ENCODE data around the gene MT1B. TPM values are rescaled to one million over a fixed set of nuclear protein-coding genes. Genes with fewer than 3 reads are reported as not detected.

MT1B gene
- total RNA-seq, 1 experiment from 2014 or later = not detected

GRCh38 chr16:56629531-56629930, 22.2 kb upstream of the MT1B start:
- intact Hi-C loops (cut with micrococcal nuclease) = loop anchor here (5.0 kb wide), 1 partner anchor 53 kb away; the partner anchor contains the start of gene MT1X
- Histone ChIP-seq H3K9ac (ENCODE audit: low read length) (no peak overlapping the region), H3K27ac (ENCODE audit: low read depth, low read length) (no peak overlapping the region), H3K4me3 (replicated peaks in 1 of 2; ENCODE audit: low read depth in 1 of 2, low read length in 2 of 2) (no peak overlapping the region), H3K9me2 (ENCODE audit: insufficient read depth) (no peaks in the 10 kb centered on the region), H4K20me1 (ENCODE audit: insufficient read depth) (no peaks in the 10 kb centered on the region), H3K79me2 (ENCODE audit: insufficient read depth, low read length) (peaks cover 12% of the 10 kb centered on the region), H3K4me1 (ENCODE audit: control insufficient read depth in 1 of 2, insufficient read depth in 2 of 2, low read length in 2 of 2) (peaks cover 9 to 46% of the 10 kb centered on the region in 2 experiments), H3K36me3 (ENCODE audit: control insufficient read depth in 1 of 2, insufficient read depth in 2 of 2, low read length in 2 of 2) (no peaks in the 10 kb centered on the region), H2AFZ (ENCODE audit: low read depth, low read length, poor library complexity, severe bottlenecking) (no peak overlapping the region), H3K27me3 (ENCODE audit: insufficient read depth, low read length) (no peaks in the 10 kb centered on the region), H3K9me3 (ENCODE audit: control insufficient read depth in 1 of 2, insufficient read depth in 1 of 2, low read depth in 1 of 2, low read length in 2 of 2) (no peaks in the 10 kb centered on the region), H3K4me2 (ENCODE audit: low read length) (no peak overlapping the region)
- no peak for ATAC-seq
- no TSS peak for BruUV-seq (replicated peaks)
- TF ChIP-seq POLR2A (IDR thresholded peaks at IDR 0.05; ENCODE audit: borderline replicate concordance, extremely low read depth, insufficient read depth, insufficient read length) (no peak), YY1 (IDR thresholded peaks at IDR 0.05; ENCODE audit: extremely low read depth, insufficient replicate concordance, low read depth, low read length) (no peak)
- no peak for DNase-seq (ENCODE audit: low read depth, low spot score)
- ChIA-PET CTCF (interaction anchor here (1.0 to 2.1 kb wide), 3 partner anchors 13 to 29 kb away, joined by 3 to 11 read pairs (median 3); partner anchors contain the start of gene MT2A), POLR2A (interaction anchor here (1.5 to 9.4 kb wide), 2 partner anchors 14 to 19 kb away, joined by 6 to 344 read pairs; partner anchors contain the start of gene MT2A), RAD21 (ENCODE audit: low non-redundant PET in 1 of 2, low total read pairs in 2 of 2, uncharacterized antibody in 2 of 2, unreplicated experiment in 2 of 2) (no interaction called here)

- H3K9me3 ChIP-seq (ENCODE audit: control insufficient read depth in 1 of 2, insufficient read depth in 1 of 2, low read depth in 1 of 2, low read length in 2 of 2) = no peaks in the 10 kb centered on the region
- H3K27me3 ChIP-seq (ENCODE audit: insufficient read depth, low read length) = no peaks in the 10 kb centered on the region
- TF ChIP-seq EGR1 (IDR thresholded peaks at IDR 0.05; ENCODE audit: low read depth) = no peak
- no peak for TF ChIP-seq SIN3A (IDR thresholded peaks at IDR 0.05; ENCODE audit: low read depth)
- TF ChIP-seq, protein P1, sequence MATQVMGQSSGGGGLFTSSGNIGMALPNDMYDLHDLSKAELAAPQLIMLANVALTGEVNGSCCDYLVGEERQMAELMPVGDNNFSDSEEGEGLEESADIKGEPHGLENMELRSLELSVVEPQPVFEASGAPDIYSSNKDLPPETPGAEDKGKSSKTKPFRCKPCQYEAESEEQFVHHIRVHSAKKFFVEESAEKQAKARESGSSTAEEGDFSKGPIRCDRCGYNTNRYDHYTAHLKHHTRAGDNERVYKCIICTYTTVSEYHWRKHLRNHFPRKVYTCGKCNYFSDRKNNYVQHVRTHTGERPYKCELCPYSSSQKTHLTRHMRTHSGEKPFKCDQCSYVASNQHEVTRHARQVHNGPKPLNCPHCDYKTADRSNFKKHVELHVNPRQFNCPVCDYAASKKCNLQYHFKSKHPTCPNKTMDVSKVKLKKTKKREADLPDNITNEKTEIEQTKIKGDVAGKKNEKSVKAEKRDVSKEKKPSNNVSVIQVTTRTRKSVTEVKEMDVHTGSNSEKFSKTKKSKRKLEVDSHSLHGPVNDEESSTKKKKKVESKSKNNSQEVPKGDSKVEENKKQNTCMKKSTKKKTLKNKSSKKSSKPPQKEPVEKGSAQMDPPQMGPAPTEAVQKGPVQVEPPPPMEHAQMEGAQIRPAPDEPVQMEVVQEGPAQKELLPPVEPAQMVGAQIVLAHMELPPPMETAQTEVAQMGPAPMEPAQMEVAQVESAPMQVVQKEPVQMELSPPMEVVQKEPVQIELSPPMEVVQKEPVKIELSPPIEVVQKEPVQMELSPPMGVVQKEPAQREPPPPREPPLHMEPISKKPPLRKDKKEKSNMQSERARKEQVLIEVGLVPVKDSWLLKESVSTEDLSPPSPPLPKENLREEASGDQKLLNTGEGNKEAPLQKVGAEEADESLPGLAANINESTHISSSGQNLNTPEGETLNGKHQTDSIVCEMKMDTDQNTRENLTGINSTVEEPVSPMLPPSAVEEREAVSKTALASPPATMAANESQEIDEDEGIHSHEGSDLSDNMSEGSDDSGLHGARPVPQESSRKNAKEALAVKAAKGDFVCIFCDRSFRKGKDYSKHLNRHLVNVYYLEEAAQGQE (IDR thresholded peaks at IDR 0.05; ENCODE audit: low read depth) = no peak
- TF ChIP-seq ELF1 (IDR thresholded peaks at IDR 0.05; ENCODE audit: borderline replicate concordance, low read depth) = no peak
- TF ChIP-seq TCF7L2 (IDR thresholded peaks at IDR 0.05; ENCODE audit: borderline replicate concordance, extremely low read depth, insufficient read depth, insufficient read length) = no peak
- no peak for TF ChIP-seq JUND (IDR thresholded peaks at IDR 0.05)
- no peak for TF ChIP-seq SRF (IDR thresholded peaks at IDR 0.05; ENCODE audit: low read depth)
- no peak for TF ChIP-seq ZNF274 (IDR thresholded peaks at IDR 0.05; ENCODE audit: low read depth, low read length)
- TF ChIP-seq POLR2AphosphoS5 (IDR thresholded peaks at IDR 0.05; ENCODE audit: low read depth, low read length) = no peak
- no peak for TF ChIP-seq ATF3 (IDR thresholded peaks at IDR 0.05)
- no peak for TF ChIP-seq MAX (IDR thresholded peaks at IDR 0.05)
- TF ChIP-seq ZFX (IDR thresholded peaks at IDR 0.05) = no peak
- no peak for TF ChIP-seq CEBPB (IDR thresholded peaks at IDR 0.05; ENCODE audit: low read depth)
- no peak for TF ChIP-seq ZBTB33 (IDR thresholded peaks at IDR 0.05; ENCODE audit: extremely low read depth, insufficient replicate concordance, low read length)
These were observed 21.6 kb upstream of the MT1B start for GRCh38 chr16:56630134-56630533.

More at GRCh38 chr16:56630134-56630533, 21.6 kb upstream of the MT1B start:
- Histone ChIP-seq H3K4me1 (ENCODE audit: control insufficient read depth in 1 of 2, insufficient read depth in 2 of 2, low read length in 2 of 2) (peaks cover 9 to 40% of the 10 kb centered on the region in 2 experiments), H3K36me3 (ENCODE audit: control insufficient read depth in 1 of 2, insufficient read depth in 2 of 2, low read length in 2 of 2) (no peaks in the 10 kb centered on the region), H3K27ac (ENCODE audit: low read depth, low read length) (no peak overlapping the region), H2AFZ (ENCODE audit: low read depth, low read length, poor library complexity, severe bottlenecking) (no peak overlapping the region), H3K9ac (ENCODE audit: low read length) (no peak overlapping the region), H4K20me1 (ENCODE audit: insufficient read depth) (no peaks in the 10 kb centered on the region), H3K4me2 (ENCODE audit: low read length) (no peak overlapping the region), H3K79me2 (ENCODE audit: insufficient read depth, low read length) (peaks cover 12% of the 10 kb centered on the region), H3K4me3 (replicated peaks in 1 of 2; ENCODE audit: low read depth in 1 of 2, low read length in 2 of 2) (no peak overlapping the region), H3K9me2 (ENCODE audit: insufficient read depth) (no peaks in the 10 kb centered on the region)
- POLR2A ChIA-PET = interaction anchor here (1.5 kb wide), 1 partner anchor 14 kb away, joined by 6 read pairs; no protein-coding TSS in a partner anchor
- no peak for DNase-seq (ENCODE audit: low read depth, low spot score)
- RAD21 ChIA-PET (ENCODE audit: low non-redundant PET in 1 of 2, low total read pairs in 2 of 2, uncharacterized antibody in 2 of 2, unreplicated experiment in 2 of 2) = no interaction called here
- no peak for ATAC-seq
- no TSS peak for BruUV-seq (replicated peaks)
- CTCF ChIA-PET = interaction anchor here (1.1 to 2.1 kb wide), 2 partner anchors 13 to 29 kb away, joined by 3 to 11 read pairs; no protein-coding TSS in a partner anchor
- intact Hi-C loops (cut with micrococcal nuclease) = no loop called here
